ENCODE results near the gene AP4E1.
"Not testable (repeated sequence)": the region's sequence is repeated elsewhere in the genome, so short reads cannot be mapped to it uniquely, and the experiment has no call there.

Gene AP4E1

GRCh38 chr15:50889589-50889988, 18.9 kb upstream of the AP4E1 start:
- DNase-seq = no peak

GRCh38 chr15:50890751-50891150, 17.7 kb upstream of the AP4E1 start:
- no peak for DNase-seq

GRCh38 chr15:50891159-50891558, 17.3 kb upstream of the AP4E1 start:
- no peak for DNase-seq

- no peak for DNase-seq
These were observed 14.5 kb upstream of the AP4E1 start for GRCh38 chr15:50893976-50894375.

DNA sequence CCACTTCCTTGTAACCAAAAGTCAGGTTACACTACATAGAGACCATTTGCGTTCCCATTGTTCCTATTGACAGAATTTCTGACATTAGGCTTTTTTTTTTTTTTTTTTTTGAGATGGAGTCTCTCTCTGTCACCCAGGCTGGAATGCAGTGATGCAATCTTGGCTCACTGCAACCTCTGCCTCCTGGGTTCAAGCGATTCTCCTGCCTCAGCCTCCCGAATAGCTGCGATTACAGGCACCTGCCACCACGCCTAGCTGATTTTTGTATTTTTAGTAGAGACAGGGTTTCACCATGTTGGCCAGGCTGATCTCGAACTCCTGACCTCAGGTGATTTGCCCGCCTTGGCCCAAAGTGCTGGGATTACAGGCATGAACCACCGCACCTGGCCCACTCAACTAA, 7.1 kb upstream of the AP4E1 start:
- DNase-seq = not testable (repeated sequence)

GRCh38 chr15:50904211-50904610, 4.3 kb upstream of the AP4E1 start:
- DNase-seq = no peak

GRCh38 chr15:50905055-50905454, 3.4 kb upstream of the AP4E1 start:
- DNase-seq = no peak

- peak; percentile 62 to 90 (median 75) for DNase-seq
These were observed 1.4 kb upstream of the AP4E1 start for GRCh38 chr15:50906954-50907600.

DNA sequence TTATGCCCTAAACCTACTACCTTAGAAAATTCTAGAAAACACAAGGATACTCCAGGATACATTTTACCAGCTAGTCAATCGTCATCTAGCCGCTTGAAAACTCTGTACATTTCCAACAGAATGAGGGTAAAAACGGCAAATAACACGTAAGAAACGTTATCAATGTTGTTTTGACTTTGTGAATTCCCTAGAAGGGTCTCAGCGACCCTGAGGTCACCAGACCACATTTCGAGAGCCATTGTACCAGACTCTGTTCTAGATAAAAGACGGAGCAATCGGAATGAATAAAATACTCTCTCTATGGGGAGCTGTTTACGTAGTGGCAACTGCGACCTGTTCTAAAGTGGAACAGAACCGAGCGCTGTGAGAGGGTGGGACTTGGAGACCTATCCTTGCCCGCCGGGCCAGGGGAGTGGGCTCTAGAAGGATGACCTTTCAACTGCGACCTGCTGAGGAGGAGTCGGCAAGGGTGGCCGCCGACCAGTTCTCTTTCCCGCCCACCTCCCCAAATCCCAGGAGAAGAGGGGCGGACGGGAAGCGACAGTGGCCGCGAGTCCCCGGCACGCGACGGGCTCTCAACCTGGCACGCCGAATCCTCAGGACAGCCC, 778 bp upstream of the AP4E1 start:
- peak; percentile 10 to 61 (median 41) for DNase-seq

GRCh38 chr15:50909010-50909317, 481 bp downstream of the AP4E1 start:
- DNase-seq = no peak

- not testable (repeated sequence) for DNase-seq
These were observed 1.9 kb downstream of the AP4E1 start for GRCh38 chr15:50910426-50910795.

DNA sequence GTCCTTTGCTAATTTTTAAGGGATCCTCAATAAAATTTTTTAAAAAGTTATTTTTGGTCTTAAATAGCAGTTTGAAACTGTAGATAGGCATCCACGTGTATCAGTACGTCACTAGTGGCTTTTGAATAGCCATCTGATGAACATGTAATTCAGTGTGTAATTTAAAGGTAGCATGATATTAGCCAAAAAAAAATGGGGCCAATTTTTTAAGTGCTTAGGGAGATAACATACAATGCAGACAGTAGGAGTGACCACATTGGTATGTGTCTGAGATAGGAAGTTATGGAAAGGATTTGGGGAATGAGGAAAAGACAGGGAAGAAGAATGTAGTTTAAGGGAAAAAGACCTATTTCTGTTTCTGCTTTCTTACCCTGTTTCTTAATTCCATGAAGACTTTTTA, 2.5 kb downstream of the AP4E1 start:
- no peak for DNase-seq

- no peak for DNase-seq
These were observed 3.1 kb downstream of the AP4E1 start for GRCh38 chr15:50911621-50912020.

DNA sequence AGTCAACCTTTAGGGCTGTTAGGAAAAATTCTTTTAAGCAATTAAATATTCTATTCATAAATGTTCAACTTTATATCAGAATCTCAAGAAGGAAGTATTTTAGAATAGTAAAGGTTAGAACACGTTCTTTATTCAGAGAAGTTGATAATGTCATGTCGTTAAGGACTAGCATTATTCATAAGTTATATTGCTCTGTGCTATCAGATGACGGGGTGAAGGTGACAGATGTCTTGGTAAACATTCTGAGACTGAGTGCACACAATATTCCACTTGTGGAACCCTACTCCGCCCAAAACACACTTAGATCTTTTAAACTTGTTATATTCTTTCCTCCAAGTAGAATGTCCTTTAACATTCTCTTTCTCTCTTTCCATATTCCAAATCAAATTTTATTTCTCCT, 7.9 kb downstream of the AP4E1 start:
- DNase-seq = no peak

DNA sequence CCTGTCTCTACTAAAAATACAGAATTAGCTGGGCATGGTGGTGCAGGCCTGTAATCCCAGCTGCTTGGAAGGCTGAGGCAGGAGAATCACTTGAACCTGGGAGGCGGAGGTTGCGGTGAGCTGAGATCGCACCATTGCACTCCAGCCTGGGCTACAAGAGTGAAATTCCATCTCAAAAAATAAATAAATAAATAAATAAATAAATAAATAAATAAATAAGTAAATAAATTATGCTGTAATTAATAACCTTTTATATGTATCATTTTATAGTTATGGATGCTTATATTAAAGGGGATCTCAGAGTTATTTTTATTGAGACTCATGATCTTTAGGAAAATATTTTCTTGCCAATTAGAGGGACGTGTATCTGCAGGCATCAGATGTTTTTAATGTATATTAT, 10.9 kb downstream of the AP4E1 start:
- not testable (repeated sequence) for DNase-seq

GRCh38 chr15:50925281-50925680, 16.8 kb downstream of the AP4E1 start:
- no peak for DNase-seq

- no peak for DNase-seq
These were observed 20.6 kb downstream of the AP4E1 start for GRCh38 chr15:50929062-50929461.

DNA sequence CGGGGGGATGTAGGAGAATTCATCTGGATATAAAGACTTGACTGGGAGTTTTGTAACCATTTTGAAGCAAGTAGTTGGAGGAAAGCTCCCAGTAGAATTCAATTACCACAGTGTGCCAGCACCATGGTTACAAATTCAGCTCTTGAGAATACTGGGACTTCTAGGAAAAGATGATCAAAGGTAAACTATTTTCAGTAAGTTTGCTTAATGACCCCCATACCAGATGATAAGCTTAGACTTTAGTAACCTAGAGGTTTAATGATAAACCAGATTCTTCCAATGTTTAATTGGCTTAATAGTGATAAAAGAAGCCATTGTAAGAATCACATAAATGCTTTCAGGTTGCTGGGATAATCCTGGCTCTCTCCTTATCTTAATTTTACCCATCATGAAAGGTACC, 22.3 kb downstream of the AP4E1 start:
- DNase-seq = no peak

DNA sequence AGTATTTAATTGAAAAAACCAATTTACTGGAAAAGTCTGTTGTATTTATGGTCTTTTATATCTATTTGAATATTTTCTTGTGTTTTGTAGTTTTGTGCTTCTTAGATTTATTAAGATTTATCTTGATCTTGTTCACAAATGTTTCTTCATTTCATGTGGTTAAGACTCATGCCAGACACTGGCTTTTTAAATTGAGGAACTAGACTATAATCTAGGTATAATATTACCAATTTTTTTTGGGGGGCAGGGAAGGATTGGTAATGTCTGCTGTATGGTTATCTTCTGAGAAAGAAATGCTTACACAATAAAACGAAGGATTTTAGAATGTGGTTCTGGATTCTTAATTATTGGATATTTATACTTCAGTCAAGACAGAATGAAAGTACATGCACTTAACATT, 24.9 kb downstream of the AP4E1 start:
- no peak for DNase-seq

DNA sequence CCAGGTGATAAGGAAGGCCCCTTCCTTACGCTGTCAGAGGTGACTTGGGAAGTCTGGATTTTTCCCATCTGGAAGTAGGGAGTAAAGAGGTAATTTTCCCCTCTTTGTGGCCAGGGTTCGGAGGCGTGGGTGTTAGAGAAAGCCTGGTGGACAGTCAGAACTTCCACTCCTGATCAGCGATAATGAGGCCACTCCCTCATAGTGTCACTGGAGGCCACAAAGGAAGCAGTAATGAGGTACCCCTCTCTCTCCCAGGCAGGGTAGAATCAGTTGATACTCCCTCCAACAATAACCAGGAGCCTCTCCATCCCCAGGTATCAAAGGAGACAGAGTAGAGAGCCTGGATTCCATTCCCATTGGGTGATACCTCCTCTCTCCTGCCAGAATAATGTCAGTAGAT, 30.0 kb downstream of the AP4E1 start:
- no peak for DNase-seq

DNA sequence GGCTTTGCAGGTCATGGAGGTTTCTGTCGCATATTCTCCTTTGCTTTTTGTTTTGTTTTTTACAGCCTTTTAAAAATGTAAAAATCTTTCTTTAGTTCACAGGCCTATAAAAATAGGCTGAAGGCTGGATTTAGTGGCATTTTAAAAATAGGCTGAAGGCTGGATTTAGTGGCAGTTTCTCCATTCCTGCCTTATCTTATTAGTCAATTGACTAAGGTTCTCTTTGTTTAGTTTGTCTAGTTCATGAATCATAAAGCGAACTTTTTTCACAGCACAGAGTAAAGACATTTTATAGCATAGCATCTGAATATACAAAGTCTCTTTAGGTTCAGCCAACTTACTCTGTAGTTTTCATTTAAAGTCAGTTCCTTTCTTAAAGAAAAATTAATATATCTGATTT, 31.4 kb downstream of the AP4E1 start:
- DNase-seq = no peak

GRCh38 chr15:50940506-50940905, 32.0 kb downstream of the AP4E1 start:
- no peak for DNase-seq

GRCh38 chr15:50943638-50944037, 35.2 kb downstream of the AP4E1 start:
- DNase-seq = no peak

DNA sequence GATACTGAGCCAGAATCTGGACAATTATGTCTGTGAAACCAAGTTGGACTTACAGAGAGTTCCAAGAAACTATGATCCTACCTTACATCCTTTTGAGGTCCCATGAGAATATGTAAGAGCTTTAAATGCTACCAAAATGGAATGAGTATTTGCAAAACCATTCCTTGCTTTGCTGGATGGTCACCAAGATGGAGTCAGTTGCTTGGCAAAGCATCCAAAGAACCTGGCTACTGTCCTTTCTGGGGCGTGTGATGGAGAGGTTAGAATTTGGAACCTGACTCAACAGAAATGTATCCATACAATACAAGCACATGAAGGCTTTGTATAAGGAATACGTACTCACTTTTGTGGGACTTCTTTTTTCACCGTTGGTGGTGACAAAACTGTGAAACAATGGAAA, 36.2 kb downstream of the AP4E1 start:
- no peak for DNase-seq

DNA sequence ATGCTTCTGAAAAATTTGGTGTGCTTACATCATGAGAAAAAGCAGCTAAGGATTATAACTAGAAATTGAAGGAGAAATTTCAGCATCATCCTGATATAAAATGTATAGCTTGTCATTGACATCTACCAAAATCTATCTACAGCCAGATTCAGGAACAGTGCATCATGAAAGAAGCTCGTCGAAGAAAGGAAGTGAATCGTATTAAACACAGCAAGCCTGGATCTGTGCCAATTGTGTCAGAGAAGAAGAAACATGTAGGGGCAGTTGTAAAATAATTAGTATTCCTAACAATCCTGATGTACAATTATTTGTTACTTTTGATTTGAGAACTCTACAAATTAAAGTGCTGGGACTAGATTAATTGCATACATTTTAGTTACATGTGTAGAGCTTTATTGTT, 37.2 kb downstream of the AP4E1 start:
- DNase-seq = no peak
